Right atrium auricular region (tissue), 2 donors: ENCODE data around the gene UPK3B. TPM values are rescaled to one million over a fixed set of nuclear protein-coding genes. Genes with fewer than 3 reads are reported as not detected.
"Not testable (repeated sequence)": the region's sequence is repeated elsewhere in the genome, so short reads cannot be mapped to it uniquely, and the experiment has no call there.

Source experiments
- DNase-seq: peaks from one replicate; pipeline ENCODE4 v3.0.0-alpha.2; 2019; ENCODE audit warnings: low spot score
- H3K27ac ChIP-seq, 2 donors: fragments of 200-600 bp; sonication (generic); 1 replicate in 1 of 2; 2 replicates in 1 of 2; pipeline ENCODE4 v1.5.1; 2016 to 2019
- H3K27me3 ChIP-seq, 2 donors: fragments of 200-600 bp; sonication (generic); one replicate each; pipeline versions ENCODE4 v1.5.1 to v1.6.0; 2017 to 2019
- H3K36me3 ChIP-seq: fragments of 200-600 bp; sonication (generic); one replicate; pipeline ENCODE4 v1.5.1; 2016
- H3K4me1 ChIP-seq, 2 donors: fragments of 200-600 bp; sonication (generic); one replicate each; pipeline versions ENCODE4 v1.5.1 to v1.6.0; 2017 to 2019
- H3K4me3 ChIP-seq, 2 donors: fragments of 200-600 bp; sonication (generic); 1 replicate in 1 of 2; 2 replicates in 1 of 2; pipeline ENCODE4 v1.5.1; 2017 to 2019; ENCODE audit warnings: mild to moderate bottlenecking in 1 of 2, moderate library complexity in 1 of 2
- H3K9me3 ChIP-seq, 2 donors: fragments of 200-600 bp; sonication (generic); one replicate each; pipeline ENCODE4 v1.5.1; 2019
- total RNA-seq, 2 donors: library from RNA; depleted of rRNA; stranded (reverse); fragments of >200 nt; gene quantifications; one replicate each; pipeline ENCODE4 v1.1.0, GENCODE V29; 2016

UPK3B gene
- total RNA-seq, 2 donors from 2014 or later = 78.8 to 126 TPM

GRCh38 chr7:76480403-76481253 is 29.7 kb upstream of the UPK3B start:
- peaks cover 11% of the 10 kb centered on the region for H3K36me3 ChIP-seq
- not testable (repeated sequence) for H3K27me3 ChIP-seq, H3K9me3 ChIP-seq, DNase-seq, H3K4me1 ChIP-seq, H3K4me3 ChIP-seq, H3K27ac ChIP-seq

GRCh38 chr7:76482660-76483059 is 27.7 kb upstream of the UPK3B start:
- H3K27ac ChIP-seq, H3K4me1 ChIP-seq, H3K4me3 ChIP-seq, DNase-seq, H3K9me3 ChIP-seq, H3K27me3 ChIP-seq: not testable (repeated sequence)
- peaks cover 11% of the 10 kb centered on the region for H3K36me3 ChIP-seq

- peaks cover 11% of the 10 kb centered on the region for H3K36me3 ChIP-seq
- H3K9me3 ChIP-seq, H3K27me3 ChIP-seq, H3K27ac ChIP-seq, H3K4me3 ChIP-seq, DNase-seq, H3K4me1 ChIP-seq: not testable (repeated sequence)
Observed at GRCh38 chr7:76483081-76483480, 27.3 kb upstream of the UPK3B start.

- not testable (repeated sequence) for DNase-seq
Observed at GRCh38 chr7:76484456-76484855, 25.9 kb upstream of the UPK3B start.

GRCh38 chr7:76485822-76486610 is 24.3 kb upstream of the UPK3B start:
- not testable (repeated sequence) for H3K4me1 ChIP-seq, DNase-seq, H3K9me3 ChIP-seq, H3K27ac ChIP-seq, H3K27me3 ChIP-seq, H3K4me3 ChIP-seq
- peaks cover 11% of the 10 kb centered on the region for H3K36me3 ChIP-seq

More at GRCh38 chr7:76484456-76484855, 25.9 kb upstream of the UPK3B start:
- peaks cover 11% of the 10 kb centered on the region for H3K36me3 ChIP-seq
- H3K27ac ChIP-seq, H3K27me3 ChIP-seq, H3K9me3 ChIP-seq, H3K4me3 ChIP-seq, H3K4me1 ChIP-seq: not testable (repeated sequence)

- H3K27ac ChIP-seq, H3K9me3 ChIP-seq, H3K27me3 ChIP-seq, H3K4me3 ChIP-seq, DNase-seq, H3K4me1 ChIP-seq: not testable (repeated sequence)
- H3K36me3 ChIP-seq = peaks cover 11% of the 10 kb centered on the region
Observed at GRCh38 chr7:76486618-76487017, 23.7 kb upstream of the UPK3B start.

- H3K27me3 ChIP-seq, H3K4me3 ChIP-seq, H3K27ac ChIP-seq, DNase-seq, H3K36me3 ChIP-seq, H3K4me1 ChIP-seq, H3K9me3 ChIP-seq: not testable (repeated sequence)
Observed at GRCh38 chr7:76487969-76488368, 22.4 kb upstream of the UPK3B start.

GRCh38 chr7:76492139-76492538 is 18.2 kb upstream of the UPK3B start:
- not testable (repeated sequence) for H3K27ac ChIP-seq, H3K9me3 ChIP-seq, H3K27me3 ChIP-seq, H3K4me1 ChIP-seq, H3K4me3 ChIP-seq, H3K36me3 ChIP-seq, DNase-seq

GRCh38 chr7:76495717-76496116 is 14.6 kb upstream of the UPK3B start:
- not testable (repeated sequence) for H3K4me1 ChIP-seq, DNase-seq, H3K36me3 ChIP-seq

GRCh38 chr7:76497918-76498582 is 12.3 kb upstream of the UPK3B start:
- not testable (repeated sequence) for H3K4me3 ChIP-seq, H3K4me1 ChIP-seq, H3K9me3 ChIP-seq, DNase-seq, H3K36me3 ChIP-seq, H3K27me3 ChIP-seq, H3K27ac ChIP-seq

More at GRCh38 chr7:76495717-76496116, 14.6 kb upstream of the UPK3B start:
- not testable (repeated sequence) for H3K4me3 ChIP-seq, H3K27ac ChIP-seq, H3K9me3 ChIP-seq, H3K27me3 ChIP-seq

GRCh38 chr7:76498583-76499200 is 11.7 kb upstream of the UPK3B start:
- H3K27ac ChIP-seq, H3K27me3 ChIP-seq, H3K9me3 ChIP-seq, DNase-seq, H3K4me1 ChIP-seq, H3K36me3 ChIP-seq, H3K4me3 ChIP-seq: not testable (repeated sequence)

- H3K27me3 ChIP-seq, H3K4me3 ChIP-seq, H3K4me1 ChIP-seq, DNase-seq, H3K27ac ChIP-seq, H3K9me3 ChIP-seq, H3K36me3 ChIP-seq: not testable (repeated sequence)
Observed at GRCh38 chr7:76499201-76499923, 11.0 kb upstream of the UPK3B start.

- not testable (repeated sequence) for H3K27me3 ChIP-seq, H3K9me3 ChIP-seq
Observed at GRCh38 chr7:76499924-76500241, 10.5 kb upstream of the UPK3B start.

GRCh38 chr7:76502224-76502623 is 8.1 kb upstream of the UPK3B start:
- H3K36me3 ChIP-seq, DNase-seq, H3K9me3 ChIP-seq, H3K27me3 ChIP-seq, H3K4me3 ChIP-seq, H3K4me1 ChIP-seq, H3K27ac ChIP-seq: not testable (repeated sequence)

More at GRCh38 chr7:76499924-76500241, 10.5 kb upstream of the UPK3B start:
- DNase-seq, H3K4me1 ChIP-seq, H3K36me3 ChIP-seq, H3K27ac ChIP-seq, H3K4me3 ChIP-seq: not testable (repeated sequence)
